Dermis microvascular lymphatic vessel endothelial cell (primary cell): Measurements from ENCODE around the gene RHBG. TPM values are rescaled to one million over a fixed set of nuclear protein-coding genes. Genes with fewer than 3 reads are reported as not detected.

ENCODE experiments used
- DNase-seq, 2 donors: peaks; one replicate each; pipeline versions ENCODE4 v3.0.0 to v3.0.0-alpha.2; 2010; ENCODE audit warnings: low read depth in 2 of 2
- total RNA-seq: library from RNA; depleted of rRNA; stranded (reverse); fragments of >200 nt; gene quantifications from 2 replicates; pipeline ENCODE4 v1.2.1, GENCODE V29; 2014

The RHBG gene
- total RNA-seq, 1 donor from 2014 or later: not detected

DNA sequence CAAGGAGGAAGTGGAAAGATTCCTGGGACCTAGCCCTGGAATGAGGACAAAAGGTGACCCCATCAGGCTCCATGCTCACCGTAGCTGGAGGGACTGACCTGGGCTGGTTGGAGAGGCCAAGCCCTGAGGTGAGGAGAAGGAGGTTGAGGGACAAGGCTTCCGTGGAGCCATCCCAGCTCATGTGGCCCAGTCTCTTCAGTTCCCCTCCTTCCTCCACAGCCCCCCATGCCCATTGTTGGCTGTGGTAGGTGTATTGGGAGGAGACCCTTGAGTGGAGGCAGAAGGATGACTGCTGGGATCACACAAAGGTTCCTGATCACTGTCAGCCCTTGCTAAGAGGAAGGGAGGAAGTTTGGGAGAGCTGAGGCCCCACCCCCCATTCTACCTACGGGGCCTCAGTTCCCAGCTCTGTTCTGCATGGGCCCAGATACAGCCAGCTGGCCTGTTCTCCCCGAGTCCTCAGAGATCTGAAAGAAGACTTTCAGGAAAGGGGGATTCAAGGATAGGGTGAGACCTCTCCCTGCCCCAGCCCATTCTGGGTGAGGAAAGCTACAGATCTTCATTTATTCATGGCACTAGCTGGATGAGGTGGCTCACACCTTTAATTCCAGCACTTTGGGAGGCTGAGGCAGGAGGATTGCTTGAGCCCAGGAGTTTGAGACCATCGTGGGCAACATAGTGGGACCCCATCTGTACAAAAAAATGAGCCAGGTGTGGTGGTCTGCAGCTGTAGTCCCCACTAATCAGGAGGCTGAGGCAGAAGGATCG, 17.3 kb downstream of the RHBG start:
- DNase-seq: no peak

GRCh38 chr1:156386949-156387869, 18.2 kb downstream of the RHBG start:
- no peak for DNase-seq

GRCh38 chr1:156387870-156388173, 18.8 kb downstream of the RHBG start:
- DNase-seq: no peak

- DNase-seq: no peak
Observed at GRCh38 chr1:156388174-156389137, 19.4 kb downstream of the RHBG start.

GRCh38 chr1:156389311-156389710, 20.3 kb downstream of the RHBG start:
- DNase-seq: no peak

DNA sequence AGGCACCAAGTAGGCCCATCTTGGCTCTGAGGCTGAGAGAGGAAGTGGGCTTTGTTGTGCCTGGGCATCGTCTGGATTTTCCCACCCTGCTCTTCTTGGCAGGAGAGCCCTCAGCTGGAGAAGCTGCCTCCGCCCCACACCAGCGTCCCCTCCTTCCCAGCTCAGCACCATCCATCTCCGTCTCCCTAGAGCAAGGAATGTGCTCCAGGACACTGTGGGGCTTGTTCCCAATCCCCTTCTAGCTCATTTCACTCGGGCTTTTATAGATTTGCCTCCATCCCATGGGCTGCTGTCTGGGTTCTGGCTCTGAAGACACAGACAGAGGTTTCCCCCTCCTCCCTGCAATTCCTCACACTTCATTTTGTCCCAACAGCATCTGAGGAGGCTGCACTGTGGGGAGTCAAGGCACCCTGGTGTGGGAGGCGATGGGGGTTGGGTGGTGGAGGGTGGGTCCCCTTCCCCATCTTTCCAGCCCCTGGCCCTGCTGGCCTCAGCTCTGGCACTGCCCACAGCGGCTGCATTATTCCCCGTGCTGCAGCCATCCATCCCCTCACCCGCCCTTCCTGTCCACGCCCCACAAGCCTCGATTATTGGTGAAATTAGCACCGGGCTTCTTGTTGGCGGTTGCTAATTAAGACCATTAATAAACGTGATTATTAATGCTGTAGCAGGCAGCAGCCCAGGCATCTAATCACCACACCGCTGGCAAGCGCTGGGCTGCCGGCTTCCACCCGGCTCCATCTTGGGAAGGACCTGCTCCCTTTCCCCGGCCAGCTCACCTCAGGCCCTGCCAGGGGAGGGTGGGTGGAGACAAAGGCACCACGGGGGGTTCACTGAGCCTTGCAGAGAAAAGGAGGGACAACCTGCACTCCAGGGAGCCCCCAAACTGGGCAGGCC, 21.7 kb downstream of the RHBG start:
- no peak for DNase-seq

DNA sequence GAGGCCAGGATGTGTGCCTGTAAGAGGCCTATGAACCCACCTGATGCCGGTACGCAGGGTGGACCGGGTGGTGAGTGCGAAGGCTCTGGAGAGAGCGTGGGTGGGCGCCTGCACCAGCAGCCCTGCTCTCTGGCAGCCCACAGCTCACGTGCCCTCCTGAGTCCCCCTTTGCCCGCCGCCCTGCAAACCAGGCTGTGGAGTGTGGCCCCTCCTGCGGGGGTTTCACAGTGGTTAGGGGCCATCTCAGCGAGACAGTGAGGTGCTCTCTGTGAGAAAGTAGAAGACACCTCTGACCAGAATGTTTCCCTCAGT, 22.3 kb downstream of the RHBG start:
- DNase-seq: no peak

GRCh38 chr1:156391701-156392100, 22.7 kb downstream of the RHBG start:
- no peak for DNase-seq

GRCh38 chr1:156392452-156392853, 23.4 kb downstream of the RHBG start:
- DNase-seq: no peak

DNA sequence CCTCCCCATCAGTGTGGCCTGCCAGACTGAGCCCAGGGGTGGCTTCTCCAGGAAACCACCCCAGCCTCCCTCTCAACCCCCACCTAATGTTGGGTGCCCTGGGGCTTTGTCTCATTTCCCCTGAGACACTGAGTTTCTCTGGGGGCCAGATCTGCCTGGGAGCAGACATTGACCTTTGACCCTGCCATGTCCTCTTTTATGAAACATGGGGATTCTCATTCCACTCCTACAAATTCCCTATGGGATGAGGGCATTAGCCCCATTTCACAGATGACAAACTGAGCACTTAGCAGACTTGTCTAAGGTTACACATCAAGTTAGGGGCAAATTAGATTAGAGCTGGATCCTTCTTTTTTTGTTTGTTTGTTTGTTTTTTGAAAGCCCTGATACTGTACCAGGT, 24.1 kb downstream of the RHBG start:
- DNase-seq: no peak

DNA sequence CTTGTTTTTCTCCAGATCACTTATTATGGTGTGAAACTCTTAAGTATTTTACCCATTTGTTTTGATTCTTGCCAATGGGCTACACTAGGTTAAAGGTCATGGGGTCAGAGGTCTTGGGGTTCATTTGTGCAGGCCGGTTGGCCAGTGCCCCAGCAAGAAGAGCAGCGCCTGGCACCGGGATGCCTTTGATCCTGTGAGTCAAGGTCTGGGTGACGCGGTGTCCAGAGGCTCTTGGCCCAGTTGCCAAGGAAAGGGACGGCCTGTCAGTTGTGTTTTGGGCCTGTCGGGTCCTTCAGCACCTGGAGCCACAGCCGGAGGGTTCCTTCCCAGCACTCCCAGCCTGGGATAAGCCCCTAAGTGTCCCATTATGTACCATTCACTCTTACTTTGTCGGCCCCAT, 25.1 kb downstream of the RHBG start:
- DNase-seq: no peak

DNA sequence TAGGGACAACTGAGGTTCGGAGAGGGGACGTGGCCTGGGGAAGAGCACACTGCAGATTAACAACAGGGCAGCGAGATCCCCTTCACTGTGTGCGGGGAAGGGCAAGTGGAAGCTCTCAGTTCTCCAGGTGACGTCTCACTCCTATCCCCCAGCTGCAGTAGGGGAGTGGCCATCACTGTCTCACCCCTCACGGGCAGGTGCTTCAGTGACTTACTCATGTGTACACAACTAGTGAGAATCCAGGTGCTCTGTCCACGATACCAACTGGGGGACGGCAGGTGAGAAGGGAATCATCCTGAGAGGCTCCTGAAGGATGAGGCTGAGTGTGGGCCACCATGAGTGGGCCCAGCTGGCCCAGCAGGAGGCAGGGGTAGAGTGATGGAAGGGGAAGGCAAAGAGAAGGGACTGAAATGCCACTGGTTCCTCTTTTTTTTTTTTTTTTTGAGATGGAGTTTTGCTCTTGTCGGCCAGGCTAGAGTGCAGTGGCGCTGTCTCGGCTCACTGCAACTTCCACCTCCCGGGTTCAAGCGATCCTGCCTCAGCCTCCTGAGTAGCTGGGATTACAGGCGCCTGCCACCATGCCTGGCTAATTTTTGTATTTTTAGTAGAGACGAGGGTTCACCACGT, 25.9 kb downstream of the RHBG start:
- no peak for DNase-seq

GRCh38 chr1:156399355-156400125, 30.5 kb downstream of the RHBG start:
- no peak for DNase-seq

DNA sequence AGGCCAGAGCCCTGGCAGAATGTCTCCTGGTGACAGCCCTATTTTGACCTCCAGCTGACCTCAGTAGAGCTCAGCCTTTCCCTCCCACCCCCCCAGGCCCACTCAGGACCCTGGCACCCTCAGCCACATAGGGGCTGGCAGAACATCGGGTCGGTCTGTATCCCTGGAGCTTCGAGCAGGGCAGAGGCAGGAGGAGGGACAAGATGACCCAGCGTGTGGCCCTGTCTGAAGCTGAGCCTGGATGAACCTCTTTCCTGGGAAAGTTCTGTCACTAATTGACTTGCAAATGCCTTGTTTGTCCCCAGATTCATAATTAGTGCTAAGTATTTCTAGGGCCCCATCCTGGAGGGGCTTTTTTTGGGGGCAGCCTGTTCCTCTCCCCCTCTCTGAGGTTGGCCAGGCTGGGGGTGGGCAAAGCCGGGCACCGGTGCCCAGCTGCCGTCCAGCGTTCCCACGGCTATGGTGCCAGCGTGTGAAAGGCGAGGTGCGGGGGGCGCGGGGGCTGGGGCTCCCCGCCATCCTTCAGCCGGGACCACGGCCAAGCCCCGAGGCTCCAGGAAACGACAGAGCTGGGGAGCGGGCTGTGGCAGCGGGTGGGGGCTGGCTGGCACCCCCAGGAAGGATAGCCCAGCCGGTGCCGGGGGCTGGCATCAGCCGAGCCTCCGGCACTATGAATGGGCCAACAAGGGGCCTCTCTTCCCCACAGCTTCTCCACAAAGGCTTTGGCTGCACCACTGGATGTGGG, 31.4 kb downstream of the RHBG start:
- DNase-seq: no peak

GRCh38 chr1:156401041-156401574, 32.1 kb downstream of the RHBG start:
- no peak for DNase-seq

- no peak for DNase-seq
Observed at GRCh38 chr1:156401681-156402081, 32.7 kb downstream of the RHBG start.

DNA sequence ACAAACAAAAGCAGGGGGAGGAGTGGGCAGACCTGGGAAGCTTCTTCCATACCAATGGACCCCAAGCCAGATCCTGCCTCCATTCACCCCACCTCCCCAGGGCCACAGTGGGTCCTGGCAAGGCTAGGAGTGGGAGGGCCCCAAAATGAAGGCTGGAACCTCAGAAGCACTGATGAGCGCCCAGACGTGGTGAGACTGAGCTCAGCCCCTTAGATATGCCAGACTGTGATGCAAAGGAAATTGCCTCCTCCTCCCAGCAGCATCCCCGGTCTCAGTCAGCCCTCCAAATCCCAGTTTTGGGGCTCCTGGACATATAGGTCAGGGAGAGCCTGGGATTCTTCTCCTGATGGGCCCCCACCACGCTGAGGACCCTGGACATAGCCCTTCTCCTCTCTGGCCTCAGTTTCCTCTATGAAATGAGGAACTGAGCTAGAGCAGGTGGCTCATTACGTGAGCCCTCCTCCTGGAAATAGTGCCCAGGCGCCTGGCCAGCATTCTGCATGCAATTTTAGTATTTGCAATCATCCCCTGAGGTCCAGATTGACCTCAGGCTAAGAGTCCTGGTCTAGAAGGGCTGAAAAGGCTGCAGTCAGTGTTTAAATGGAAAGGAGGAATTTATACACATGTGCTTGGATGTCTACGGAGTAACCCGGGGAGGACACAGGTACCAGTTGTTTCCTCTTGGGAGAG, 33.5 kb downstream of the RHBG start:
- no peak for DNase-seq

DNA sequence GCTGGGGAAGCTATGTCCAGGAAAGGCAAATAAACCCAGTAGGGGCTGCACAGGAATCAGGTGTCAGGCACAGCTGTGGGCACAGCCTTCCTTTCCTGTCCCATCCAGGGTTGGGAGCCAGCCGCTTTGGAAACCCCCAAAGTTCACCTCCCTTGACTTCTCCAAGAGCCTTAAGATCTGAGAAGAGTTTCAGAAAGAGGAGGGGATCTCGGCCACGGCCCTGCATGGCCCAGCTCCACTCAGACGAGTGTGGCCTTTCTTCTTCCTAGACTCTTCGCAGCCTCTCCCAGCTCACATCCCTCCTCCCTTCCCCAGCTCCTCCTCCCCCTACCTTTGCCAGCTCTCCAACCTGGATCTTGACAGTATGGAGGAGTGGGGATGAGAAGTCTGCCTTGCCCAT, 36.7 kb downstream of the RHBG start:
- DNase-seq: no peak
